HG03432 (cell line): Measurements from ENCODE around the gene ARHGAP4.

Source experiments
- ATAC-seq: cut with Tn5 transposase; IDR thresholded peaks from one replicate; pipeline ENCODE4 v1.9.1; 2021; ENCODE audit warnings: mild to moderate bottlenecking, moderate library complexity; ENCODE audit not compliant: unreplicated experiment

Gene ARHGAP4

DNA sequence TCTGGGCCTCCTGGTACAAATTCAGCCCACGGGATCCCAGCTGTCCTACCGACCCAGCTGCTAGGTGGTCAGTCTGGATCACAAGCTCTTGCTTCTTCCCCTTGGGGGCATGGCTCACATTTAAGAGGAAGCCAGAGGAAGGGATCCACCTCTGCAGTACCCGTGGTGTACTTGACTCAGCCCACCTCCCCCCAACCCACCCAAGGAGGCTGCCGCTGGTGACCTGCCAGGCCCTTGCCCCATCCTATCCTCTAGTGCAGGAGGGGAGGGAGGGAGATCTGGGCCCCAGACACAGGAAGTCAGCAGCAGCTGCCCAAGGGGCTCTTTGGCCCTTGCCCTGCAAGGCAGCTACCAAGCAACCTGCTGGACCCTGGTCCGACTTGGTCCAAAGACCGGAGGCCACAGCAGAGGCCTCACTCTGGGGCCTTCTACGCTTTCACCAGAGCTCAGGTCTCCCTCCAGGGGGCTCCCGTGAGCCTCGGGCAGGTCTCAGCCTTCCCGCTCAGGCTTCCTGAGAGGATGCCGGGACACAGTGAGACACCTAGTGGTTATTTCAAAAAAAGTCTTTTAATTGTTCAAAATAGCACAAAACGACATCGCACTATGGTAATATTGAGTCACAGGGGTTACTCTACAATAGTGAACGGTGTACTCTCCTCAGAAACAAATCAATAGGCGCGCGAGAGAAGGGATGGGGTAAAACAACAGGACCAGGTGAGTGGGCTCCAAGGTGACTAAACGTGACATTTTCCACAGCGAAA lies 21.1 kb upstream of the ARHGAP4 start:
- ATAC-seq = peak; percentile 65

- no peak for ATAC-seq
Observed at GRCh38 chrX:153945956-153946943, 20.2 kb upstream of the ARHGAP4 start.

GRCh38 chrX:153944800-153945150 lies 18.7 kb upstream of the ARHGAP4 start:
- no peak for ATAC-seq

DNA sequence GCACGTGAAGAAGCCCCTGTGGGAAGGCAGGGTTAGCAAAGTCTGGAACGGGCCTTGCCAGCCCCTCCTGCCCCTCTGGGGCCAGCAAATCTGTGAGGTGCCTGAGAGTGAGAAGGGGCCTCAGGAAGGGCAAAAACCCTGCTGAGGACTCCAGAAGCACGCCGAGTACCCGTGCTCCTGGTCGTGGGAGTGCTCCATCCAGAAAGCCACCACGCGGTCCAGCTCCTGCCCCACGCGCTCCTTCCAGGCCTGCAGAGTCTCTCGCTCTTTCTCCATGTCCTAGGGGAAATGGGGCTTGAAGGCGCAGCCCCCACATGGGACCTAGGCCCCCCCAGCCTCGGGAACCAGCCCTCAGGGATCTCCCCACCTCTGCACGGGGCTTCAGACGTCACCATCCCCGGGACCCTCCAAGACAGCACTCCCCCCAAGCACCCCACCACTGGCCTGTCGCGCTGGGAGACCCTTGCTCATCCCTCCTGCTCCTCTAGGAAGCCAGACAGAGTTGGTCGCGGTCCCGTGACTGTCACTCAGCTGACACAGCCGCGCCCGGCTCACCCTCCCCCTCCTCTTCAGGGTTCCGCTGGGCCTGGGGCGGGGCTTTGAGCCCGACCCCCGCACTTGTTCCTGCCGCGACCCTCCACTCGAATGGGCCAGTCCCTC lies 18.2 kb upstream of the ARHGAP4 start, which contains the start of gene RENBP:
RENBP (minus strand) TSS at position 504 of the 660 bp plus-strand sequence; CDS start at position 471, 33 bp downstream.
- ATAC-seq = no peak

GRCh38 chrX:153941336-153942252 lies 15.5 kb upstream of the ARHGAP4 start:
- ATAC-seq = no peak

GRCh38 chrX:153939573-153939972 lies 13.5 kb upstream of the ARHGAP4 start:
- no peak for ATAC-seq

GRCh38 chrX:153938226-153938786 lies 12.2 kb upstream of the ARHGAP4 start:
- ATAC-seq = no peak

- no peak for ATAC-seq
Observed at GRCh38 chrX:153937056-153937455, 11.0 kb upstream of the ARHGAP4 start.

GRCh38 chrX:153935326-153935851 lies 9.3 kb upstream of the ARHGAP4 start:
- ATAC-seq = peak; percentile 23

- peak; percentile 91 for ATAC-seq
Observed at GRCh38 chrX:153934762-153935325, 8.8 kb upstream of the ARHGAP4 start, which contains the start of gene NAA10. TSS of gene NAA10 (minus strand) at chrX:153935037. CDS start at chrX:153934904, 133 bp downstream.

- peak; percentile 19 for ATAC-seq
Observed at GRCh38 chrX:153934148-153934761, 8.2 kb upstream of the ARHGAP4 start.

- no peak for ATAC-seq
Observed at GRCh38 chrX:153933748-153934147, 7.7 kb upstream of the ARHGAP4 start.

DNA sequence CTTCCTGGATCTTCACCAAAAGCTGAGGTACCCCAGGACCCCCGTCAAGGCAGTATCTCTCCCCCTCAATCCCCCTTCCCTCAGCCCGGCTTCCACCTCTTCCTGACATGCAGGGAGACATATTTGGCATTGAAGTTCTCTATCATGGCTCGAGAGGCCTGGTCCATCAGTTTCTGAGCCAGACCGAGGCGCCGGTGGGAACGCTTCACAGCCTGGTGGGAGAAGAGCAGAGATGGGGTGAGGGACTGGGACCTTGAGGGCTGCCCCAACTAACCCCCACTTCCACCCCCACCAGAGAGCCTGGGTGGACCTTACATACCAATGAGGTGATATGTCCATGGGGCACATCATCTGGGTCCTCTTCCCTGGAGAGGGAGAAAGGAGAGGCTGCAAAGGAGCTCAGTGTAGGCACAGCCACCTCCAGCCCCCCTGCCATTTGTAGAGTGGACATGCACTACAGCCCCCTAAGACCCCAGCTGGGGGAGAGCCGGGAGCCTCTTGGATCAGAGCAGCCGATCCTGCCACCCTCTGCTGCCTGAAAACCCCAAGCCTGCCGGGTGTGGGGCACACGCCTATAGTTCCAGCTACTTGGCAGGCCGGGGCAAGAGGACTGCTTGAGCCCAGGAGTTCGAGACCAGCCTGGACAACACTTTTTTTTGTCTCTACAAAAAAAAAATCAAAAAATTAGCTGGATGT lies 6.3 kb upstream of the ARHGAP4 start:
- ATAC-seq = no peak

- ATAC-seq = no peak
Observed at GRCh38 chrX:153931748-153932147, 5.7 kb upstream of the ARHGAP4 start.

- no peak for ATAC-seq
Observed at GRCh38 chrX:153931151-153931550, 5.1 kb upstream of the ARHGAP4 start.

GRCh38 chrX:153930011-153930910 lies 4.2 kb upstream of the ARHGAP4 start:
- ATAC-seq = no peak

DNA sequence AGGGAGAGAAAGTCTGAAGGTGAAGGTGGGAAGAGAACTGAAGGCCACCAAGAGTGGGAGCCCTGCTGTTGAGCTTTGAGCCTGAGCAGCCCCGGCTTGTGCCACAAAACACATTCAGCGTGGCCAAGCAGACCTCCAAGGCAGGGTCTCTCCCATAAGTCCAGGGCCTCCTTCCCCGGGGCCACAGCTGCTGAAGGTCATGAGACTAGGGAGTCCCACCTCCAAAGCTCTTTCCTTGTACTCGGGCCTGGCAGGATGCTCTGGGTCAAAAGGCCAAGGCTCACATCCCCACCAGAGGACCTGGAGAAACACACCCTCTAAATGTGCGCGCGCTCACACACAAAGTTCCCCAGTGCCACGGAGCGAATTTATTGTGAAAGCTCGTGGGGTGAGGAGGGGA lies 3.5 kb upstream of the ARHGAP4 start:
- ATAC-seq = no peak
